Activated CD4-positive, alpha-beta T cell treated with anti-CD3 and anti-CD28 coated beads for 1 hour (primary cell): ENCODE data around the gene CDT1.
A peak's percentile ranks its signal among the peaks of the same experiment; 100 is the strongest.

Source experiments
- DNase-seq: peaks from one replicate; pipeline ENCODE4 v3.0.0-alpha.2; 2020

CDT1 gene

DNA sequence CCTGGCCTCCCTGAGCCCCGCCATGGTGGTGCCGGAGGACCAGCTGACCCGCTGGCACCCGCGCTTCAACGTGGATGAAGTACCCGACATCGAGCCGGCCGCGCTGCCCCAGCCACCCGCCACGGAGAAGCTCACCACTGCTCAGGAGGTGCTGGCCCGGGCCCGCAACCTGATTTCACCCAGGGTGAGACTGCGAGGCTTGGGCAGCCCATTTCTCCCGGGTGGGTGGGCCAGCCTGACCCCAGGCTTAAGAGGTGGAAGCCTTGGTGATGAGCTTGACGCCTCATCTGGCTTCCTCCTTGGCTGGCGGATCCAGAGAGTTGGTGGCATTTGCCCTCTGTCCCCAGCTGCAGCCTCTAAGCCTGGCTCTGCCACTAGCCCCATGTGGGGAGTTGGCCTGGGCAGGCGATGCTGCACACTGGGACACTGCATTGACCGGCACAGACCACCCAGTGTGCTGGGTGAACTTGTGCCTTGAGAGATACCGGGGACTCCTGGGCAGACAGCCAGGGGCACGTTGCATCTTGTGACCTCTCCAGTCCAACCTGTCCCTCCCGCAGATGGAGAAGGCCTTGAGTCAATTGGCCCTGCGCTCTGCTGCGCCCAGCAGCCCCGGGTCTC, 3.0 kb downstream of the CDT1 start:
- no peak for DNase-seq

DNA sequence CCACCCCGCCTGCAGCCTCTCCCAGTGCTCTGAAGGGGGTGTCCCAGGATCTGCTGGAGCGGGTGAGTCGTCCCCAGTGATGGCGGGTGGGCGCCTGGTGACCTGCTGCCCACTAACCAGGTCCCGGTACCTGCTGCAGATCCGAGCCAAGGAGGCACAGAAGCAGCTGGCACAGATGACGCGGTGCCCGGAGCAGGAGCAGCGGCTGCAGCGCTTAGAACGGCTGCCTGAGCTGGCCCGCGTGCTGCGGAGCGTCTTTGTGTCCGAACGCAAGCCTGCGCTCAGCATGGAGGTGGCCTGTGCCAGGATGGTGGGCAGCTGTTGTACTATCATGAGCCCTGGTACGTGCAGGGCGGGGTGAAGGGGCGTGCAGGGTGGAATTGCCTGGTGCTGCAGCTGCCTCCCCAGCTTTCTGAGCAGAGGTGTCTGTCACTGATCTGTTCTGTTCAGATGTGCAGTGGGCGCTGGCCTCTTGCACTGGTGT, 3.6 kb downstream of the CDT1 start:
- no peak for DNase-seq

DNA sequence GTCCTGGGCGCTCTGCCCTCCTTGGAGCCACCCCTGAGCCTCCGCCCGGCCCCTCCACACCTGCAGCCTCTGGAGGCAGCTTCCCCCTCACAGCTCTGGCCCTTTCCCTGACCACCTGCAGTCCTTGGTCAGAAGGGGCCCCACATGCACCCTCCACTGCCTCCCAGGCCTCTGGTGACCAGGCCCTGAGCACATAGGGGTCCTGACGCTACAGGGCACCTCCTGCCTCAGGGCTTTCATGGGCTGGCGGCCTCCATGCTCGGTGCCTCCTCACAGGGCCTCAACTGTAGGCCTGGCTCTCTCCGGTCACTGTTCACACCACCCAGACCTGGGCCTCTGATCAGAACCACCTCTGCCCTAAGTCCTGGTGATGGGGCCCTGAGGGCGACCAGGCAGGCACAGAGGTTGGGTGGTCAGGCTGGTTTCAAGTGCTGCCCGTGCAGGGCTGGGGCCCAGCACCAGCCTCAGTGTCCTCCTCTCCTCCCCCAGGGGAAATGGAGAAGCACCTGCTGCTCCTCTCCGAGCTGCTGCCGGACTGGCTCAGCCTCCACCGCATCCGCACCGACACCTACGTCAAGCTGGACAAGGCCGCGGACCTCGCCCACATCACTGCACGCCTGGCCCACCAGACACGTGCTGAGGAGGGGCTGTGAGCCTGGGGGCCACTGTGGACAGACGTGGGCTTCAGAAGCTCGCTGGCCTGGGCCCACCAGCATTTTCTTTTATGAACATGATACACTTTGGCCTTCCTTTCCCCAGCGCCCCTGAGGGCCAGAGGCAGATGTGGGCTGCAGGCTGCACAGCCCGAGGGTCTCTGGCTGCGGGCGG, 4.3 kb downstream of the CDT1 start:
- no peak for DNase-seq

DNA sequence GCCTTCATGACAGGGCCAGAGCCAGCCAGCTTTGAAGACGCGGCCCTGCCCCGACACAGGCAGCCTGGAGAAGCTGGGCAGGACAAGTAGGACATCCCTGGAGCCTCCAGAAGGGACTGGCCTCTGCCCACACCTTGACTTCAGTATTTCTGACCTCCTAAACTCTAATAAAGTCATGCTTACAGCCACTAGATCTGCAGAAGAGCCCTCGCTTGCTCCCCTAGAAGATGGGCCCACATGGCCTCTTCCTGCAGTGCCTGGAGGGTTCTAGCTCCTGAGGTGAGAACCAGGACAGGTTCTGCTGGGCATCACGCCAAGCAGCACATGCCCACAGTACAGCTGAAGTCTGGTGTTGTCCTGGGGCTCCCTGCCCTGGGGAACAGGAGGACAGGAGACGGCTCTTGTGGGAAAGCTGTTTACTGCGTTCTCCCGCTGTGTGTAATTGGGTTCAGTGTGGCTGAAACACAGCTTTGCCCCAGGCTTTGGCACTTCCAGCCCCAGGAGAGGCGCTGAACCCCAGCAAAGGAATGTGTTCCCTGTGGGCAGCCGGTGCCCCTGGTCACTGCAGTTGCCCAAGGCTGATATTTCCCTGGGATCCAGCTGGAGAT, 5.6 kb downstream of the CDT1 start:
- no peak for DNase-seq

DNA sequence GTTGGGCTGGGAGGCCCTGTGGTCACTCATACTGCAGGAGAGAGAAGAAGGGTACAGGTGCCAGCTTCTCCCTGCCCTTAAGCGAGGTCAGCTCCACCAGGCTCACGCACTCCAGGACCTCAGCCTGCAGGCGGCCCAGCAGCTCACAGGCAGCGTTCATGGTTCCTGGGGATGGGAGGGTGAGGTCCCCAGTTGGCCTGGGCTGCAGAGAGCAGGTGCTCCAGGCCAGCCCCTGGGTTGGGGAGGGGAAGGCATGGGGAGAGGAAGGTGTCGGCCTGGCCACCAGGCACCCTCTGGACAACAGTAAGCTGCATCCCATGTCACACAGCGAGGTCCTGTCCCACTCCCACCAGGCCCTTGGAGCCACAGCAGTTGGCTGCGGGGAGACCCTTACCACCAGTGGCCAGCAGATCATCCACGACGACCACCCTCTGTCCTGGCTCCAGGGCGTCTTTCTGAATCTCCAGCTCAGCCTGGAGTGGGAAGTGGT, 6.1 kb downstream of the CDT1 start:
- no peak for DNase-seq

DNA sequence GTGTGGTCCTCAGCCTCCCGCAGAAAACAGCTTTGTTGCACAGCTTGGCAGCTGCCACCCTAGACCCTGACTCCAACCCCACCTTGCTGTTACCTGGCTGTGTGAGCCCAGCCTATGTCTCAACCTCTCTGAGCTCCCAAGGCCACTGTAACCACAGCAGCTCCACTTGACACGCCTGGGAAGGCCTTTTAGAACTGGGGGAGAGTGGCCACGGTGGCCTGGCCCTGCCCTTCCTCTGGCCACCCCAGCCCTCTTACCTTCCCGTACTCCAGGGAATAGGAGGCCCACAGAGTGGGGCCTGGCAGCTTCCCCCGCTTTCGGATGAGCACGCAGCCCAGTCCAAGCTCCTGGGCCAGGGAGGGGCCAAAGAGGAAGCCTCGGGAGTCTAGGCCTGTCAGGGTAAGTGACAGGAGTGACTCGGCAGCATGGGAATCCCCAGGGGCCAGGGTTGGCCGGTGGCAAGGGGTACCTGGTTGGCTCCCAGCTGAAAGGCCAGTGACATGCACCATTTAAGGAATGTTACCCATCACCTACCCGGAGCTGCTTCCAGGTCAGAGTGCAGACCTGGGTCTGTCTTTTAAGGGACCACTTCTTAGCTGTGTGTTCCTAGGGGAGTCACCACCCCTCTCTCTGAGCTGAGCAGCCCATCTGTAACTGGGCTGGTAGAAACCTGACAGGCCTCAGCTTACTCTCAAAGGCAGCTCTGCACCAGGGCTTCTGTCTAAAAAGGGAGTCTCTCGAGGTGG, 6.8 kb downstream of the CDT1 start:
- no peak for DNase-seq

DNA sequence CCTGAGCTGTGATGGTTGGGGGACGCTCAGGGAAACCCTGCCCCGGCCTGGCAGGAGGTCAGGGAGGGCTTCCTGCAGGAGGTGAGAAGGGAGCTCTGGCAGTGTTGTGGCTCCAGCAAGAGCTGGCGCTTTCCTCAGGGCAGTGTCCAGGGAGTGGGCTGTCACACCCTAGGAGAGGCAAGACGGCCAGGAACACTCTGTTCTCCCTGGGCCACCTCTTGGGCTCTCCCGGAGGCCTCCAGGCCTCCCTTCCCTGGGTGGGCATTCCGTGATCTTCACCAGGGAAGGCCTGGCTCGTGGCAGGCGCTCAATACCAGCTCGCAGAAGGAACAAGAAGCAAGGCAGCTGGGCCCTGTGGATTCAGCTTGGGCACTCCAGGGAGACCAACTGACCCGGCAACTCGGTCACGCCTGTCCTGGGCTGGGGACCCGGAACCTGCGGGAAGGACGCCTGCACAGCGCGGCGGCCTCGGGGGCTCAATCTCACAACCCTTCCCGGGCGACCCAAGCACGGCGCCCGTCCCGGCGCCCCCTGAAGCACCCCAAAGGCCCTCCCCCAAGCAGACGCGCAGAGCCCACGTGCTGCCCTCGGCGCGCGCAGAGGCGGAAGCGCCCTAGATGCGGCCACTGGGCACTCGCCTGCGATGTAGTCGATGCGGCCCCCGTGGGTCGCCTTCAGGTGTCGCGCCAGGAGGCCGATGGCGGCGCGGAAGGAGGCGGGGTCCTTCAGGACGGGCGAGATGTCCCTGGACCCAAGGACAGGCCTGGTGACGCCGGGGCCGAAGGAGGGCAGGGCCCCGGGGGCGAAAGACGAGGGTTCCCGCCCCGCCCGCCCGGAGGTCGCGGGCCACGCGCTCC, 7.6 kb downstream of the CDT1 start:
- DNase-seq, result peak; percentile 46

DNA sequence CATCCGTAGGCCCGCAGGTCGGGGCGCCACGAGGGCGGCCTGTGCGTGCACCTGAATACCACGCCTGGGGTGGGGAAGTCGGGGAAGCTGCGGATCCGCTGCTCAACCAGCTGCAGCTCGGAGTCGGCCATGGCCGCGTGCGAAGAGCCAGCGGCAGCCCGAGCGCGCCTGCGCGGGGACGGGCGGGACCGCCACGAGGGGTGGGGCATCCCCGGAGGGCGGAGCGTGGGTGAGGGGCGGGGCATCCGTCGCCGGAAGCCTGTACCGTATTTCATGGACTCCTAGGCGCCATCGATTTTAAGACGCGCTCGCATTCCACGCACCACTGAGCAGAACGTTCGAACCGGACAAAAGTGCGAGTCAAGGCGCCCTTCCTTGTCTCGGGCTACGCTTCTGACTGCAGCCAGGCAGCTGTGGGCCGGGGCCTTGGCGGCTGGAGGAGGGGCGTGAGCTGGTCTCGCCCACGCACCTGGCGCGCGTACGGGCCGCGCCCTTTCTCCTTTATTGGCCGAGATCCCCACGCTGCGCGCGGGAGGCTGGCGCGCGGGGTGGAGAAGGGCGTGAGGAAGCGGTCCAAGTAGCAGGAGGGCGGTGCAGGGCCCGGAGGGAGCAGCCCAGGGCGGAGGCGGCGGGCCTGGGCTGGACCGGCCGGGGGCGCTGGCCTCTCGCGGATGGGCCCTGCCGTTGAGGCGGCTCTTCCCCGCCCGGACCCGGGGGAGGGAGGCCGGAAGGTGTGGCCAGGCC, 8.4 kb downstream of the CDT1 start, which contains the start of gene APRT:
APRT (minus strand) TSS at position 160 of the 744 bp plus-strand sequence; CDS start at position 131, 29 bp downstream.
- peak; percentile 96 for DNase-seq

DNA sequence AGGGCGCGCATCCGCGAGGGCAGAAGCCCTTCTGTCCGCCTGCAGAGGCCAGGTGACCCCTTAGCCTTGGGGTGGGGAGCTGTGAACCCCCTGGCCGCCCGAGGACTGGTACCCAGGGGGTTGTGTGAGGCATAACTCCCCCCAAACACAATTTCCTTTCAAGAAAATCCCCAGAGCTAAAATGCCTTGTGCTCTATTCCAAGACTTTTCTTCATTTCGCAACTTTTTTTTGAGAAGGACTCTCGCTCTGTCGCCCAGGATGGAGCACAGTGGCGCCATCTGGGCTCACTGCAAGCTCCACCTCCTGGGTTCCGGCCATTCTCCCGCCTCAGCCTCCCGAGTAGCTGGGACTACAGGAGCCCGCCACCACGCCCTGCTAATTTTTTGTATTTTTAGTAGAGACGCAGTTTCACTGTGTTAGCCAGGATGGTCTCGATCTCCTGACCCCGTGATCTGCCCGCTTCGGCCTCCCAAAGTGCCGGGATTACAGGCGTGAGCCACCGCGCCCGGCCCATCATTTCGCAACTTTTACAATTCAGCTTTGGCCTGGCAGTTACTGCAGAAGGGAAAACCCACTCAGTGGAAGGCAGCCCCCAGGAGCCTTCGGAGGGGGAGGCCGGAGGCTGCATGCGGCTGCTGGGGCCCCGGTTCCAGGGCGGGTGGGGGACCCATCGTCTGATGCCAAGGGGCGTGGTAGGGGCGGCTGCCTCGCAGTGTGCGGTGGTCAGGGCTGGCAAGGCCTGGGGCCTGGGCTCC, 9.1 kb downstream of the CDT1 start:
- DNase-seq, result no peak

DNA sequence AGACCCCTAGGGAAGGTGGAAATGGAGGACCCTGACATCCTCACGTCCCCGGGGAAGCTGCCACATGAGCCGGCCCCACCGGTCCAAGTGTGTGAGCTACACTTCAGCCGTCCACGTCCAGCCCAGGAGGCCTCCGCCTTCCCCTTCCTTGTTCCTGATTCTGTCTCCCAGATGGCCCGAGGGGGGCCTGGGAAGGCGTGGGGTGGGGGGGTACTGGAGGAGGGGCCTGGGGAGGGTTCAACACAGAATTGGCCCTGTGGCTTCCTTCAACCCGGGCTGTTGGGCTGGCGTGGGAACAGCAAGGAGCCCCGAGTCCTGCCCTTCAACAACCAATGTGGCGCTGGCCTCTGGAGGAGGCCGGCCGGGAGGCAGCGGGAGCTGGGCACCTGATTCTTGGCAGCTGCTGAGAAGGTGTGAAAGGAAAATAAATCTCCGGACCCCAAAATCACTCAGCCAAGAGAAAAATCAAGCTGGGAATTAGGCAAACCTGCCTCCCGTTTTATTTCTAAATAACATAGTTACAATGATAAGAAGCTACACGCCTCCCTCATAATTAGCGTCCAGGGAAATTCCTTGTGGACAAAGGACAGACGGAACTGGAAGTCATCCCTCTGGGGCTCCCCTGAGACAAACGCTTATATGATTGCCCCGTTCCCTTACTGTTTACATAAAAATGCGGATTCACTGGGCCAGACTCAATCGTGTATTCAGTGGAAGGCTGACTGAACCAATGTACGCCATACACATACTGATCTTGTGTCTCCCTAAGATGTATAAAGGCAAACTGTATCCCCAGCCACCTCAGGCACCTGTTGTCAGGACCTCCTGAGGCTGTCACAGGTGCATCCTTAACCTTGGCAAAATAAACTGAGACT, 9.9 kb downstream of the CDT1 start:
- no peak for DNase-seq

DNA sequence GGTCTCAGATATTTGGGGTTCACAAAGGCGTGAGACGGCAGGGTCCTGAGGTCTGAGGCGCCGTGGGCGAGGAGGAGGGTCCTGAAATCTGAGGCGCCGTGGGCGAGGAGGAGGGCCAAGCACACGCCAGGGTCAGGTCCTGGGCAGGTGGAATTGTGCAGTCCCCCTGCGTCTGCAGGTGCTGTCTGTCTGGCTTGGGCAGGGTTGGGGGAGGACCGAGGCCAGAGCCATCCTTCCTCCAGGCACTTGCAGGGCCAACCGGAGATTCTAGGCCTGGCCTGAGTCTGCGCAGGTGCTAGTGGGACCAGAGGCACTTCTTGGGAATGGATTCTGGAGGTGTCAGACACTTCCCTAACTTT, 10.5 kb downstream of the CDT1 start:
- no peak for DNase-seq

DNA sequence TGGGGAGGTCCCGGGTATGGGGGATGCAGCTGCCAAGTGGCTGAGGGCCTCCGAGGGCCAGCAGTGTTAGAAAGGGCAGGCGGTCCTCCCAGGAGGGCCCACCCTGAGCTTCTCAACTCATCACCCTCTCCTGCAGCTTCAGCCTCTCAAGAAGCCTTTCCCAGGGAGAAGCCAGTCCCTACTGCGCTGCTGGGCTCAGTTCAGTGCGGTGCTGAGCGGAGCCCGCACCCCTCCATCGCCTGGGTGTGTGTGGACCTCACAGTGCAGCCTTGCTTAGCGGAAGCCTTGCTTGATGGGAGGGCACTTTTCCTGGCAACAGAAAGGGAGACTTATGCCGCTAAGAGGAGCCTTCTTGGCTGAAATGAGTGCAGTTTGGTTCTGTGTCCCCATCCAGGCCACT, 11.6 kb downstream of the CDT1 start:
- DNase-seq, result no peak

DNA sequence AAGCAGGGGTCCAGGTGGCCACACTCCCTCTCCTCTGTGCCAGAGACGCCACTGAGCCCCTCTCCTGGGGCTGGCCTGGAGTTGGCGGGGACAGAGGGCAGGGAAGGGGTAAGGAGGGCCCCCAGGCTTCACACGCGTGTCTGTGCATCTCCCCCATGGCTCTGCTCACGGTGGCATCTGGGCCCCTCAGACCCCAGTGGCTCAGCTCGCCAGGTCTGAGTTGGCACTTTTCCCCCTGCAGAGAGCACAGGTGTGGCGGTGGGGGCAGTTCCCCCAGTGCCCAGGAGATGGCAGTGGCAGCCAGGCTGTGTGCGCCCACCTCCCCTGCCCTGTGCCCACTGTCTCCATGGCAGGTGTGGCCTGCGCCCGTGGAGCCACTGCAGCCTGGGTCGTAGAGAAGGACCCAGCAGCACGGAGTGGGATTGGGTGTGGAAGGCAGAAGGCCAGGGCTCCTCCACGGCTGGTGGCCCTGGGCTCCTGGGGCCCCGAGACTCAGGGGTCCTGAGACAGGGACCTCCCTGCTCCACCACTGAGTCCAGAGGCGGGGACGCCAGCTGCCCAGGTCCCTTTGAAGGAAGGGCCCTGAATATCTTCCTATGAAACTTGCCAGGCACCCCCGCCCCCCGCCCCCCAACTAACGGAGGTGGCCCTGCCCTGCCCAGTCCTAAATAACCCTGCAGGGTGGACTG, 12.5 kb downstream of the CDT1 start:
- no peak for DNase-seq

DNA sequence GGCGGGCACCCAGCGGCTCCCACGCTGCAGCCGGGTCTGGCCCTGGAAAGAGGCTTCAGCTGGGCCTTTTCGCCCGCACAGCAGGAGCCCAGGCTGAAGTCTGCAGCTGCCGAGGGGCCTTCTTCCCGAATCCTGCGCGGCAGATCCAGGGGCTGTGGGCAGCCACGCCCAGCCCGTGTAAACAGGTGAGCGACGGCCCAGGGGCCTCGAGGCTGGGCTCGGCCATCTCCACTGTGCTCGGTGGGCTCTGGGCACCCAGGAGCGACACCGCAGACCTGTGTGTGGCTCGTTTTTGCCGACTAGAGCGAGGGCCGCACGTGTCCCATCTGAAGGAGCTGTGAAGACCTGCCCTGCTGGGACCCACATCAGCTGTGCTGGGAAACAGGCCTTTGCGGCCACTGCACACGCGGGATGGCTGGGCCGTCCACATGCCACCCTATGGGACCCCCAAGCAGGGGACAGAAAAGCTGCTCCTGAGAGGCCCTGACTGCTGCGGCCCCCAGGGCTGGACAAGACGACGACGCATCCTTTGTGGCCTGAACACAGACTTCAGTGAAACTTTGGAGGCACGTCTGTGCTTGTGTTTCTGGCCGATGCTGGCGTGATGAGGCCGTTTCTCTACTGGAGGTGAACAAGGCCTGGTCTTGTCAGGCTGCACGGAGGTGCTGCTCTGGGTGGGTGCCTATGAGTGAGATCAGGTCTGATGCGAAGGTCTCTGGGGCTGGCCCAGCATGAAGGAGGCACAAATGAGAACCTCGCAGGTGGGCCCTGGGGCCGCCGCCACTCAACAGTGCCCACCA, 13.3 kb downstream of the CDT1 start:
- DNase-seq, result no peak

DNA sequence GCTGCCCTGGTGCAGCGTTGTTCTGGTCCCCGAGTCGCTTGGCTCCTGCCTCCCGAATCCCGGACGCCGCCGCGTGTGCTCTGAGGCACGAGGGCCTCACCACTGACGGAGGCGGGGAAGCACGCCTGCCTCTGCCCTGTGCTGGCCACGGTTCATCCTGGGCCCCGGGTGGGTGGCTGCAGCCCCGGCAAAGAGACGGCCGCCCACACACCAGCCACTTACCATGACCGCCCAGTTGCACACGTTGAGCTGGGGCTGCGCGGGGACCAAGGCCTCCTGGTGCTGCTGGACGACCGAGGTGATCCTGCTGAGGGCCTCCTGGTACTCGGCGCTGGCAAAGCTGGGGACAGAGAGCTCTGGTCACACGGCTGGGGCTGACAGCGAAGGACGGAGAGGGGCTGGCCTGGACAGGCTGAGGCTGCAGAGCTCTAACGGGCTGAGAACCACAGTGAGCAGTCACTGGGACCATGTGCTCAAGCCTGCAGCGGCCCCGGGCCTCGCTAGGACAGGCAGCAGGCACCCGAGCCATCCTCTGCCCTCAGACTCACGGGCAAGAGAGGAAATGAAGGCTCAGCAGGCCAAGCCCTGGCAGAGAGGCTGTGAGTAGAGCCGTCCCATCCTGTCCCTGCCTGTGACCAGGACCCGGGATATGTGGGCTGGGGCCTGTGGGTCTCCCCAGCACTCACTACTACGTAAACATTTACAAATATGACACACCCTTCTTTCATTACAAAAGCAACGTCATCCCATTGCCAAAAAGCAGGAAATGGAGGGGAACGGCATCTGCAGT, 14.4 kb downstream of the CDT1 start:
- DNase-seq, result no peak

DNA sequence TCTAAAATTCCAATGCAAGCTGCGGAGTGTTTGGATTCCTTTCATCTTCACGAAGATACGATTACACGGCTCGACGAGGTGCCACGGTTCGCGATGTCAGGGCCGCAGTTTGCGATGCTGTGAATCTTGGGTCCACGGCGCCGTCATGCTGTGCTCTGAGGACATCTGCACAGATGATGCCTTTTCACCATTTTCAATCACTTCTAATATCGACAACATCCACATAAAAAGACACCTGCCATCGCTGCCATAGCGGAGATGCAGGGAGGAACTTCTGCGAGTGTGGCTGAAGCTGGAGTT, 14.9 kb downstream of the CDT1 start:
- no peak for DNase-seq

DNA sequence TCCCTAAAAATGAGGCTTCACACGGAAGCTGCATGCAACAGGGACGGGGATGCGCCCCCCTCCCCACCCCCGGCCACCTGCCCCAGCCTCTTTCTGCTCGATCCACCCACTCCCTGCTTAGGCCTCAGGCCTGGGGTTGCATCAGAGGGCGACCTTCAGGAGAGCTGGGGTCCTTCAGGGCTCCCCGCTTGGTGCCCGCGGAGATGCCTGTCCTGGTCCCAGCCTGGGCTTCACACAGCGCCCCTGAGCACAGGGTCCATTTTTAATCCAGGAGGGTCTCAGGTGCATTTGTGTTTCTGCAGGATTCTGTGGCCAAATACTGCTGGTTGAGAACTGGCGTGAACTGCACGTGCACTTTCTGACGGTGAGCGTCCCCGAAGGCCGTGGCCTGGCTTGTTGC, 15.5 kb downstream of the CDT1 start:
- DNase-seq, result no peak
